Measurements from ENCODE around the gene SPATA45.

- TF ChIP-seq EP300 (IDR thresholded peaks at IDR 0.05), result no peak
- TF ChIP-seq CTCF (IDR thresholded peaks at IDR 0.05), result peak; percentile 32 to 39
- no peak for TF ChIP-seq POLR2A (IDR thresholded peaks at IDR 0.05)
Measured at GRCh38 chr1:212782422-212783154, 64.9 kb downstream of the SPATA45 start.

All from suprapubic skin (tissue), 3 donors.